Kidney (tissue), 14 donors: ENCODE results near the gene ARL16. TPM values are rescaled to one million over a fixed set of nuclear protein-coding genes. Genes with fewer than 3 reads are reported as not detected.

Experiments used
- DNase-seq, 5 donors: peaks; one replicate each; pipeline ENCODE4 v3.0.0-alpha.2; 2013 to 2020
- FAIRE-seq: peaks from 2 replicates; lab custom pipeline; 2012; peaks lifted over from hg19 to GRCh38; lab: Jason Lieb, UNC
- H3K27ac ChIP-seq, 2 donors: one replicate each; pipeline ENCODE4 v1.7.0; 2013; ENCODE audit warnings: low read depth in 2 of 2, low read length in 2 of 2, inconsistent platforms in 1 of 2
- H3K27me3 ChIP-seq: one replicate; pipeline ENCODE4 v1.7.1; 2013; ENCODE audit warnings: low read length, inconsistent platforms; ENCODE audit not compliant: control insufficient read depth, insufficient read depth
- H3K36me3 ChIP-seq, 3 donors: one replicate each; pipeline versions ENCODE4 v1.7.0 to v1.7.1; 2013; ENCODE audit warnings: low read length in 3 of 3, control low read depth in 1 of 3, inconsistent platforms in 1 of 3; ENCODE audit not compliant: insufficient read depth in 3 of 3, control insufficient read depth in 2 of 3
- H3K4me1 ChIP-seq, 3 donors: one replicate each; pipeline versions ENCODE4 v1.7.0 to v1.7.1; 2013; ENCODE audit warnings: low read length in 3 of 3, inconsistent platforms in 1 of 3, low read depth in 1 of 3; ENCODE audit not compliant: control insufficient read depth in 2 of 3, insufficient read depth in 2 of 3
- H3K4me3 ChIP-seq, 3 donors: one replicate each; pipeline versions ENCODE4 v1.7.0 to v1.8.1; 2013; ENCODE audit warnings: low read length in 3 of 3, control low read depth in 1 of 3, inconsistent platforms in 1 of 3
- H3K9ac ChIP-seq, 3 donors: one replicate each; pipeline versions ENCODE4 v1.7.0 to v1.7.1; 2013; ENCODE audit warnings: low read length in 3 of 3, control low read depth in 1 of 3, inconsistent platforms in 1 of 3
- H3K9me3 ChIP-seq, 3 donors: one replicate each; pipeline versions ENCODE4 v1.7.0 to v1.7.1; 2013; ENCODE audit warnings: low read length in 3 of 3, control low read depth in 1 of 3, inconsistent platforms in 1 of 3; ENCODE audit not compliant: control insufficient read depth in 2 of 3, insufficient read depth in 1 of 3
- CTCF ChIP-seq: IDR thresholded peaks from 3 replicates; pipeline ENCODE4 v1.5.1; 2012; ENCODE audit warnings: mild to moderate bottlenecking, moderate library complexity, borderline replicate concordance; ENCODE audit not compliant: insufficient read depth; ENCODE audit errors: extremely low read depth
- intact Hi-C: fragments of 100-400 bp; cut with DNase I; formaldehyde crosslinking; loops from one replicate; pipeline ENCODE4 v1.11.1; 2022
- polyA plus RNA-seq: library from polyadenylated mRNA; stranded (reverse); fragments of 350-450 nt; fragmentation: Illumina TruSeq; extraction: RNeasy Lipid Tissue Mini Kit (QIAGEN cat#74804); gene quantifications from one replicate; pipeline ENCODE4 v1.2.3, GENCODE V29; 2014; ENCODE audit warnings: low read depth, low replicate concordance; ENCODE audit not compliant: insufficient read depth
- total RNA-seq: library from RNA; stranded (reverse); fragmentation: NEBNext Ultra II Directional; extraction: Animal tissue kit (Norgen Biotek cat#: 25700); gene quantifications from one replicate; pipeline ENCODE4 v1.2.1, GENCODE V29; 2021
- donor health status: control.
- donor health status: control.
- donor health status: control.
- donor health status: control.
- donor health status: control.
- donor health status: DM: yes; HTN: yes; CAD: no.
- donor health status: Normal renal cell carcinoma (clear cell type).

The ARL16 gene
- total and polyA plus RNA-seq, 2 donors from 2014 or later, result 34.7 to 76.1 TPM

DNA sequence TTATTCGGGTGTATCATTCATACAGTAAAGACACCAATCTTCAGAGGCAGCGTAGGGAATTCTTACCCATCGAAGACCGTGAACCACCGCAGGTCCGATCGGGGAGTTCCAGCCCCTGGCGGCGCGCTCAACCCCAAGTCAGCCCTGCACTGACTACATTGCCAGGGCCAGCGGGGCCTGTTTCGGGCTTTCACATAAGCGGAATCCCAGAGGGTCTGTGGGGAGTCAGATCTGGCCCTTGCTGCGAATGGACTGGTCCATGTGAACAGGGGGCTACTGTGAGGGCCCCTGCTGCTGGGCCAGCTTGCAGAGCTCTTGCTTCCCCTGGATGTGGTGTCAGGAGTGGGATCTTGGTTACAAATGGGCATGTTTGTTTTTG is 34.9 kb downstream of the ARL16 start:
- no peak for TF ChIP-seq CTCF
- Histone ChIP-seq H3K9me3 (peaks cover 0 to 1% (median 0%) of the 10 kb centered on the region in 3 donors), H3K4me3 (no peak overlapping the region), H3K27ac (no peak overlapping the region), H3K36me3 (peaks cover 2 to 3% (median 3%) of the 10 kb centered on the region in 3 donors), H3K4me1 (no peaks in the 10 kb centered on the region), H3K27me3 (peaks cover 11% of the 10 kb centered on the region), H3K9ac (no peak overlapping the region)
- intact Hi-C loops, result no loop called here
- DNase-seq (no peak), FAIRE-seq (no peak)

DNA sequence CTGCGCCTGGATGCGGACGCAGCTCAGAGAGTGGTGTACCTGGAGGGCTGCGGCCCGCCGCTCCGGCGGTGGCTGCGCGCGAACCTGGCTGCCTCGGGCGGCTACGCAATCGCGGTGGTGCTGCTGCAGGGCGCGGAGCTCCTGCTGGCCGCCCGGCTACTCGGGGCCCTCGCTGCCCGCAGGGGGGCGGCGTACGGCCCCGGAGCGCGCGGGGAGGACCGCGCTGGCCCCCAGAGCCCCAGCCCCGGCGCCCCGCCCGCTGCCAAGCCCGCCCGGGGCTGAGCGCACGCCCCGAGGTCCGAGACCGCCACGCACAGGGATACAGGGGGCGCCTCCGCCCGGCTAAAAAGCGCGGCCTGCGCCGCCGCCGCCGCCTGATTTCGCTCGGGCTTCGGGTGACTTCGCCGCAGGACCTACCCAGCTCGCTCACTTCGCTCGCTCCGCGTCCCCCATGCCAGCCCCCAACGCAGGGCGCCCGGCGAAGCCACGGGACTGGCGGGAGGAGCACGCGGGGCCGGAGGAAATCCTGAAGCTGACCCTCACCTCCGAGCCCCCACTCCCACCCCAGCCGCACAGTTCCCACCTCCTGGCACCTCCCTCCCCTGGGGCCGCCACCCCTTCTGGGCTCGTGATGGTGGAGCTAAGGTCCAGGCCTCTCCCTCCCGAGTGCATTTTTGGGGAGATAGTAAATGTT is 35.4 kb downstream of the ARL16 start:
- DNase-seq (peak in 2 of 5 donors; percentile 13 to 49), FAIRE-seq (no peak)
- H3K4me1 ChIP-seq, result no peaks in the 10 kb centered on the region
- intact Hi-C loops, result no loop called here
- no peak for TF ChIP-seq CTCF
- H3K36me3 ChIP-seq, result peaks cover 2 to 3% (median 3%) of the 10 kb centered on the region in 3 donors
- H3K9me3 ChIP-seq, result peaks cover 0 to 1% (median 0%) of the 10 kb centered on the region in 3 donors
- H3K27ac ChIP-seq, result no peak overlapping the region
- H3K9ac ChIP-seq, result no peak overlapping the region
- no peak overlapping the region for H3K4me3 ChIP-seq
- peaks cover 11% of the 10 kb centered on the region for H3K27me3 ChIP-seq

GRCh38 chr17:81647640-81648012 is 36.0 kb downstream of the ARL16 start:
- Histone ChIP-seq H3K9ac (no peak overlapping the region), H3K9me3 (peaks cover 0 to 1% (median 0%) of the 10 kb centered on the region in 3 donors), H3K36me3 (peaks cover 2 to 3% (median 3%) of the 10 kb centered on the region in 3 donors), H3K27ac (no peak overlapping the region), H3K4me3 (no peak overlapping the region), H3K27me3 (peaks cover 11% of the 10 kb centered on the region), H3K4me1 (no peaks in the 10 kb centered on the region)
- intact Hi-C loops, result no loop called here
- FAIRE-seq (no peak), DNase-seq (no peak)
- TF ChIP-seq CTCF, result no peak
